Upper lobe of right lung (tissue), 1 donor: ENCODE data around the gene PLD4. TPM values are rescaled to one million over a fixed set of nuclear protein-coding genes. Genes with fewer than 3 reads are reported as not detected.

Source experiments
- ATAC-seq: fragments of 200-7000 bp; cut with Tn5 transposase; one replicate; pipeline ENCODE4 v1.9.1; 2020; ENCODE audit warnings: mild to moderate bottlenecking, moderate library complexity
- DNase-seq: peaks from one replicate; pipeline ENCODE4 v3.0.0-alpha.2; 2020
- H3K27ac ChIP-seq: fragments of 200-600 bp; one replicate; pipeline ENCODE4 v1.8.0; 2022
- H3K27me3 ChIP-seq: fragments of 200-600 bp; one replicate; pipeline ENCODE4 v1.8.0; 2022; ENCODE audit warnings: mild to moderate bottlenecking
- H3K36me3 ChIP-seq: fragments of 200-600 bp; one replicate; pipeline ENCODE4 v1.8.0; 2022
- H3K4me1 ChIP-seq: fragments of 200-600 bp; one replicate; pipeline ENCODE4 v1.8.0; 2022
- H3K4me3 ChIP-seq: fragments of 200-600 bp; one replicate; pipeline ENCODE4 v1.8.0; 2022; ENCODE audit warnings: mild to moderate bottlenecking
- H3K9me3 ChIP-seq: fragments of 200-600 bp; one replicate; pipeline ENCODE4 v1.8.0; 2022
- CTCF ChIP-seq: fragments of 200-600 bp; IDR thresholded peaks from one replicate; pipeline ENCODE4 v1.8.0; 2022; ENCODE audit warnings: antibody characterized with exemption
- intact Hi-C: fragments of 100-400 bp; cut with DNase I; formaldehyde crosslinking; loops from one replicate; pipeline ENCODE4 v1.11.0; 2022
- total RNA-seq: library from RNA; stranded (reverse); fragmentation: NEBNext Ultra II Directional; extraction: Animal tissue kit (Norgen Biotek cat#: 25700); gene quantifications from one replicate; pipeline ENCODE4 v1.2.1, GENCODE V29; 2021
- donor health status: DM: no; HTN: yes; CAD: no; lungs with severe emphysema.

Gene PLD4
- total RNA-seq, 1 donor from 2014 or later: 3.1 TPM

- no peak overlapping the region for H3K27ac ChIP-seq
- DNase-seq (peak; percentile 65), ATAC-seq (no peak)
- peak overlapping the region; percentile 52 for H3K4me3 ChIP-seq
- no peak for TF ChIP-seq CTCF
- H3K36me3 ChIP-seq: no peaks in the 10 kb centered on the region
- no peaks in the 10 kb centered on the region for H3K4me1 ChIP-seq
- intact Hi-C loops: no loop called here
- no peaks in the 10 kb centered on the region for H3K27me3 ChIP-seq
- no peaks in the 10 kb centered on the region for H3K9me3 ChIP-seq
Measured at GRCh38 chr14:104931771-104932675, 7.3 kb downstream of the PLD4 start.

- no peaks in the 10 kb centered on the region for H3K4me1 ChIP-seq
- peak; percentile 94 for ATAC-seq
- no peaks in the 10 kb centered on the region for H3K36me3 ChIP-seq
- H3K27ac ChIP-seq: no peak overlapping the region
- H3K27me3 ChIP-seq: no peaks in the 10 kb centered on the region
- intact Hi-C loops: no loop called here
- DNase-seq: peak; percentile 94
- H3K4me3 ChIP-seq: peak overlapping the region; percentile 52
- peak; percentile 71 for TF ChIP-seq CTCF
- H3K9me3 ChIP-seq: no peaks in the 10 kb centered on the region
Measured at GRCh38 chr14:104932676-104933631, 8.3 kb downstream of the PLD4 start.

- Histone ChIP-seq H3K27me3 (no peaks in the 10 kb centered on the region), H3K27ac (no peak overlapping the region), H3K4me3 (peak overlapping the region; percentile 52), H3K36me3 (no peaks in the 10 kb centered on the region), H3K9me3 (no peaks in the 10 kb centered on the region), H3K4me1 (no peaks in the 10 kb centered on the region)
- intact Hi-C loops: no loop called here
- ATAC-seq (no peak), DNase-seq (peak; percentile 64)
- TF ChIP-seq CTCF: no peak
Measured at GRCh38 chr14:104933746-104934733, 9.4 kb downstream of the PLD4 start.

GRCh38 chr14:104935026-104935650, 10.5 kb downstream of the PLD4 start:
- no peak for TF ChIP-seq CTCF
- Histone ChIP-seq H3K4me3 (no peak overlapping the region), H3K9me3 (no peaks in the 10 kb centered on the region), H3K27ac (no peak overlapping the region), H3K4me1 (no peaks in the 10 kb centered on the region), H3K36me3 (no peaks in the 10 kb centered on the region), H3K27me3 (no peaks in the 10 kb centered on the region)
- intact Hi-C loops: no loop called here
- peak; percentile 43 for DNase-seq
- ATAC-seq: no peak
